HUES64 (cell line): ENCODE data around the gene FBXL13.
"Not testable (repeated sequence)": the region's sequence is repeated elsewhere in the genome, so short reads cannot be mapped to it uniquely, and the experiment has no call there.

Experiments used
- H3K27ac ChIP-seq: 2 replicates; pipeline ENCODE4 v1.7.0; 2013; ENCODE audit warnings: low read depth, low read length, inconsistent platforms
- H3K27me3 ChIP-seq: 2 replicates; pipeline ENCODE4 v1.6.1; 2013; ENCODE audit warnings: mild to moderate bottlenecking, low read length; ENCODE audit not compliant: insufficient read depth
- H3K36me3 ChIP-seq: 2 replicates; pipeline ENCODE4 v1.6.1; 2013; ENCODE audit warnings: mild to moderate bottlenecking, low read length; ENCODE audit not compliant: insufficient read depth
- H3K4me1 ChIP-seq: 2 replicates; pipeline ENCODE4 v1.6.1; 2013; ENCODE audit warnings: mild to moderate bottlenecking, low read length, moderate library complexity; ENCODE audit not compliant: insufficient read depth
- H3K4me3 ChIP-seq: 2 replicates; pipeline ENCODE4 v1.5.1; 2013; ENCODE audit warnings: mild to moderate bottlenecking, low read length, moderate library complexity
- H3K9ac ChIP-seq: 2 replicates; pipeline ENCODE4 v1.6.1; 2013; ENCODE audit warnings: mild to moderate bottlenecking, low read depth, low read length
- H3K9me3 ChIP-seq: 2 replicates; pipeline ENCODE4 v1.6.1; 2013; ENCODE audit warnings: low read depth, low read length; ENCODE audit not compliant: insufficient read depth
- WGBS: fragments of 150-250, 120-280 bp; methylation state at CpG from one replicate; pipeline ENCODE4 v1.1.7; 2013; ENCODE audit warnings: missing lambda C conversion rate; 5-methylcytosine and 5-hydroxymethylcytosine counted together

The FBXL13 gene

DNA sequence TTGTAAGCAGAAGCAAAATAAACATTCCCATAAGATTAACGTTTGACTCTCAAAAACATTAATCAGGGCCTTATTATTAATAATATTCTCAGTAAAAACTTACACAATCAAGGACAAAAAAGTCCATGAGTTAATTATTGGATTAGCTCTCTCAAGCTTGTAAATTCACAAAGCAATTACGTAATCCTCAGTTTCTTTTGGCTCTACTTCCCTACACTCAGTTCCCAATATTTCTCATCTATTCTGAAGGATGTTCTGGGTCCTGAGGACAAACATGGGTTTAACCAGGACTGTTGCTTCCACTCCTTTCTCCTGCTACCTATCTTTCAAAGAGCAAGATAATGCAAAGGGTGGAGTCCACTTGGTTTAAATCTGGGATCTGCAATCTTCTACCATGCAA is 15.1 kb downstream of the FBXL13 start:
- H3K36me3 ChIP-seq: 0 out of 2 replicates have a peak, but pooled peaks cover 3% of the 10 kb centered on the region
- H3K27me3 ChIP-seq: no peaks in the 10 kb centered on the region
- no peak overlapping the region for H3K9ac ChIP-seq
- no peaks in the 10 kb centered on the region for H3K9me3 ChIP-seq
- H3K27ac ChIP-seq: no peak overlapping the region
- 93% methylated on average over 2 of the region's 2 CpGs for WGBS
- H3K4me1 ChIP-seq: 0 out of 2 replicates have a peak, but pooled peaks cover 5% of the 10 kb centered on the region
- H3K4me3 ChIP-seq: no peak overlapping the region

- Histone ChIP-seq H3K27me3 (no peaks in the 10 kb centered on the region), H3K36me3 (0 out of 2 replicates have a peak, but pooled peaks cover 9% of the 10 kb centered on the region), H3K4me3 (no peak overlapping the region), H3K4me1 (0 out of 2 replicates have a peak, but pooled peaks cover 5% of the 10 kb centered on the region), H3K27ac (no peak overlapping the region), H3K9me3 (no peaks in the 10 kb centered on the region), H3K9ac (no peak overlapping the region)
Observed at GRCh38 chr7:103058122-103058521, 16.5 kb downstream of the FBXL13 start.

GRCh38 chr7:103056006-103056405 is 18.6 kb downstream of the FBXL13 start:
- H3K9ac ChIP-seq, H3K4me1 ChIP-seq, H3K4me3 ChIP-seq, H3K27ac ChIP-seq, H3K27me3 ChIP-seq: not testable (repeated sequence)
- Histone ChIP-seq H3K9me3 (peaks cover 15% of the 10 kb centered on the region; the same call in 1 of the 2 replicates), H3K36me3 (peaks cover 16% of the 10 kb centered on the region; the same call in 1 of the 2 replicates)
- 100% methylated on average over 1 of the region's 1 CpG for WGBS

DNA sequence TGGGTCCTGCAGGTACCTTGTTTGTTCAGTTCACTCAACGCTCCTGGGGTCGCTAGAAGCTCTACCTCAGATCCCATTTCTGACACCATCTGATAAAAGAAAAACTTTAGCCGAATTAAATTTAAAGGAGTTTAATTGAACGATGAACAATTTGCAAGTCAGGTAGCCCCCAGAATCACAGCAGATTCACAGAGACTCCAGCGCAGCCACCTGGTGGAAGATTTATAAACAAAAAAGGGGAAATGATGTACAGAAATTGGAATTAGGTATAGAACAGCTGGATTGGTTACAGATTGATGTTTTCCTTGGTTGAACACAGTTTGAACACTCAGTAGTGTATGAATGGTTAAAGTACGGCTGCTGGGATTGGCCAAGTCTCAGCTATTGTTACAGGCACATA is 23.1 kb downstream of the FBXL13 start:
- 96% methylated on average over 6 of the region's 6 CpGs for WGBS
- Histone ChIP-seq H3K36me3 (peaks cover 21% of the 10 kb centered on the region; the same call in 1 of the 2 replicates), H3K27ac (no peak overlapping the region), H3K9me3 (peaks cover 57% of the 10 kb centered on the region), H3K27me3 (no peaks in the 10 kb centered on the region), H3K4me3 (no peak overlapping the region), H3K4me1 (no peaks in the 10 kb centered on the region), H3K9ac (no peak overlapping the region)

GRCh38 chr7:103048833-103049232 is 25.8 kb downstream of the FBXL13 start:
- H3K4me1 ChIP-seq: no peaks in the 10 kb centered on the region
- peaks cover 16% of the 10 kb centered on the region; the same call in 1 of the 2 replicates for H3K36me3 ChIP-seq
- H3K9me3 ChIP-seq: peaks cover 77% of the 10 kb centered on the region
- H3K9ac ChIP-seq: no peak overlapping the region
- no peaks in the 10 kb centered on the region for H3K27me3 ChIP-seq
- H3K4me3 ChIP-seq: no peak overlapping the region
- H3K27ac ChIP-seq: no peak overlapping the region
- 91% methylated on average over 2 of the region's 2 CpGs for WGBS

DNA sequence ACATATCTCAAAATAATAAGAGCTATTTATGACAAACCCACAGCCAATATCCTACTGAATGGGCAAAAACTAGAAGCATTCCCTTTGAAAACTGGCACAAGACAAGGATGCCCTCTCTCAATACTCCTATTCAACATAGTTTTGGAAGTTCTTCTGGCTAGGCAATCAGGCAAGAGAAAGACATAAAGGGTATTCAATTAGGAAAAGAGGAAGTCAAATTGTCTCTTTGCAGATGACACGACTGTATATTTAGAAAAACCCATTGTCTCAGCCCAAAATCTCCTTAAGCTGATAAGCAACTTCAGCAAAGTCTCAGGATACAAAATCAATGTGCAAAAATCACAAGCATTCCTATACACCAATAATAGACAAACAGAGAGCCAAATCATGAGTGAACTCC is 32.8 kb downstream of the FBXL13 start:
- peaks cover 25% of the 10 kb centered on the region for H3K9me3 ChIP-seq
- not testable (repeated sequence) for H3K36me3 ChIP-seq, H3K4me1 ChIP-seq, H3K27ac ChIP-seq, H3K27me3 ChIP-seq, H3K9ac ChIP-seq, H3K4me3 ChIP-seq
- WGBS: 75% methylated on average over 1 of the region's 1 CpG

DNA sequence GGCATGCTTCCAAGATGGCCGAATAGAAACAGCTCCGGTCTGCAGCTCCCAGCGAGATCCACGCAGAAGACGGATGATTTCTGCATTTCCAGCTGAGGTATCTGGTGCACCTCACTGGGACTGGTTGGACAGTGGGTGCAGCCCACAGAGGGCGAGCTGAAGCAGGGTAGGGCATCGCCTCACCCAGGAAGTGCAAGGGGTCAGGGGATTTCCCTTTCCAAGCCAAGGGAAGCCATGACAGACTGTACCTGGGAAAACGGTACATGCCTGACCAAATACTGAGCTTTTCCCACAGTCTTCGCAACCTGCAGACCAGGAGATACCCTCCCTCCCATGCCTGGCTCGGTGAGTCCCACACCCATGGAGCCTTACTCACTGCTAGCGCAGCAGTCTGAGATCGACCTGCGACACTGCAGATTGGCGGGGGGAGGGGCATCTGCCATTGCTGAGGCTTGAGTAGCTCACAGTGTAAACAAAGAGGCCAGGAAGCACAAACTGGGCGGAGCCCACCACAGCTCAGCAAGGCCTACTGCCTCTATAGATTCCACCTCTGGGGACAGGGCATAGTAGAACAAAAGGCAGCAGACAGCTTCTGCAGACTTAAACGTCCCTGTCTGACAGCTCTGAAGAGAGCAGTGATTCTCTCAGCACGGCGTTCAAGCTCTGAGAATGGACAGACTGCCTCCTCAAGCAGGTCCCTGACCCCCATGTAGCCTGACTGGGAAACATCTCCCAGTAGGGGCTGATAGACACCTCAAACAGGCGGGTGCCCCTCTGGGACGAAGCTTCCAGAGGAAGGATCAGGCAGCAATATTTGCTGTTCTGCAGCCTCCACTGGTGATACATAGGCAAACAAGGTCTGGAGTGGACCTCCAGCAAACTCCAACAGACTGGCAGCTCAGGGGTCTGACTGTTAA is 36.5 kb downstream of the FBXL13 start:
- not testable (repeated sequence) for H3K27me3 ChIP-seq, H3K9me3 ChIP-seq, H3K4me3 ChIP-seq, H3K4me1 ChIP-seq, H3K36me3 ChIP-seq
- 0 out of 2 replicates have a peak overlapping the region, but pooled peaks have one; percentile 46 for H3K27ac ChIP-seq
- peak overlapping the region; percentile 54 for H3K9ac ChIP-seq
- WGBS: 77% methylated on average over 20 of the region's 20 CpGs

DNA sequence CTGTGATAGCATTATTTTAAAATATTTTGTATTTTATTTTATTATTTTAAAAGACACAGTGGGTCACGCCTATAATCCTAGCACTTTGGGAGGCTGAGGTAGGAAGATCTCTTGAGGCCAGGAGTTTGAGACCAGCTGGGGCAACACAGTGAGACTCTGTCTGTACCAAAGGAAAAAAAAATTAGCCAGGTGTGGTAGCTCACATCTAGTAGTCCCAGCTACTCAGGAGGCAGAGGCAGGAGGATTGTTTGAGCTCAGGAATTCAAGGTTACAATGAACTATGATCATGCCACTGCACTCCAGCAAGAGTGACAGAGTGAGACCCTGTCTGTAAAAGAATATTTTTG is 37.1 kb downstream of the FBXL13 start:
- Histone ChIP-seq H3K27me3 (no peaks in the 10 kb centered on the region), H3K4me1 (peaks cover 9% of the 10 kb centered on the region; the same call in 1 of the 2 replicates), H3K36me3 (no peaks in the 10 kb centered on the region), H3K27ac (no peak overlapping the region), H3K4me3 (no peak overlapping the region), H3K9ac (no peak overlapping the region; the same call in 1 of the 2 replicates), H3K9me3 (0 out of 2 replicates have a peak, but pooled peaks cover 6% of the 10 kb centered on the region)
- WGBS: 90% methylated on average over 1 of the region's 1 CpG

GRCh38 chr7:103034318-103034717 is 40.3 kb downstream of the FBXL13 start:
- not testable (repeated sequence) for H3K9ac ChIP-seq, H3K27ac ChIP-seq, H3K9me3 ChIP-seq, H3K36me3 ChIP-seq, H3K4me3 ChIP-seq, H3K27me3 ChIP-seq, H3K4me1 ChIP-seq
- 93% methylated on average over 20 of the region's 20 CpGs for WGBS

- Histone ChIP-seq H3K9ac (no peak overlapping the region), H3K36me3 (no peaks in the 10 kb centered on the region), H3K27ac (no peak overlapping the region), H3K27me3 (no peaks in the 10 kb centered on the region), H3K4me3 (no peak overlapping the region), H3K9me3 (0 out of 2 replicates have a peak, but pooled peaks cover 6% of the 10 kb centered on the region), H3K4me1 (no peaks in the 10 kb centered on the region)
- WGBS: 78% methylated on average over 1 of the region's 1 CpG
Observed at GRCh38 chr7:103031781-103032180, 42.8 kb downstream of the FBXL13 start.

GRCh38 chr7:103031024-103031423 is 43.6 kb downstream of the FBXL13 start:
- 92% methylated on average over 1 of the region's 1 CpG for WGBS

More at GRCh38 chr7:103031024-103031423, 43.6 kb downstream of the FBXL13 start:
- Histone ChIP-seq H3K27me3 (no peaks in the 10 kb centered on the region), H3K27ac (no peak overlapping the region), H3K4me3 (no peak overlapping the region), H3K9me3 (0 out of 2 replicates have a peak, but pooled peaks cover 6% of the 10 kb centered on the region), H3K9ac (no peak overlapping the region), H3K36me3 (no peaks in the 10 kb centered on the region), H3K4me1 (no peaks in the 10 kb centered on the region)
